GM23248 (cell line): ENCODE measurements around the gene MRPS26.

Experiments used
- EZH2 ChIP-seq: fragments of 200-600 bp; sonication (generic); IDR thresholded peaks from 2 replicates; pipeline ENCODE4 v1.6.1; 2018; ENCODE audit warnings: antibody characterized with exemption, mild to moderate bottlenecking; ENCODE audit not compliant: insufficient read depth, poor library complexity, severe bottlenecking
- EZH2phosphoT487 ChIP-seq: fragments of 200-600 bp; sonication (generic); IDR thresholded peaks from 2 replicates; pipeline ENCODE4 v1.6.1; 2018; ENCODE audit warnings: antibody characterized with exemption, moderate library complexity, mild to moderate bottlenecking, low read depth; ENCODE audit not compliant: insufficient read depth

DNA sequence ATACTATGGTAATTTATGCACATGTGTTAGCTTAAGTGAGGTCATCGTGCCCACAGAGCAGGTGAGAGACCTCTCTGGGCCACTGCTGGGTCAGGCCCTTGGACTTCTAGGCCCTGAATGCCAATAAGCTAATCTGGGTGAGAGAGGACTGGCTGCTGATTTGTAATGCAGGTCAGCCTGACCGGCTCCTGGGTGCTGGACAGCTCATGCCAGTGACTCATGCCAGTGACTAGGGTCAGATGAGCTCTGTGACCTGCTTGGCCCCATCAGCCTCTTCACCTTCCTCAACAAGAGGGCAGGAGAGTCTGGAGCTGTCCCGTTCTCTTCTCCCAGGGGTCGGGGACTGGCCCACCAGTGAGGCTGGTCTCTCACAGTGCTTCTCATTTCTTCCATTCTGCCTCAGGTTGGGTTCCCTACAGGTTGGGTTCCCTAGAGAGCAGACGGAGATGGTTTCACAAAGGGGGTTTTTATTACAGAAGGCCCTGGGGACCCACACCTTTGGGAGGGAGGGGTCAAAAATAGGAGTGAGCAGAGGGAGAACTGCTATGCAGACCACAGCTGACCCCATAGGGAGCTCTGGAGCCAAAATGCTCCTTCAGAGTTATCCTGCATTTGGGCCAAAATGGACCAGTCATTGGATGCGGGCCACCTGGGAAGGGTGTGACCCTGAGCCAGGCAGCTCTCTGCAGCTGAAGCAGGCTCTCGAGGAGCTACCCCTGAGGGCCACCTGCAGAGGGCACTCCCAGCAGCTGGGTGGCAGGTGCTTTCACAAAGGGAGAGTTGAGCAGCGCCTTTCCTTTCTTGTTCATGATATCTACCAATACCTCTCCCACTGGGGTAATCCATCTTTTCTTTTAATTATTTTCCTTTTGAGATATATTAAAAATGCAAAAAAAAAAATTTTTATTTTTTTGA, 23.4 kb downstream of the MRPS26 start:
- TF ChIP-seq EZH2: no peak
- TF ChIP-seq EZH2phosphoT487: no peak
